Measurements from ENCODE around the gene EEF2K. TPM values are rescaled to one million over a fixed set of nuclear protein-coding genes. Genes with fewer than 3 reads are reported as not detected.

EEF2K gene
- total and polyA plus RNA-seq, 7 experiments from 2014 or later = 1.9 to 27.9 (median 19.9) TPM

DNA sequence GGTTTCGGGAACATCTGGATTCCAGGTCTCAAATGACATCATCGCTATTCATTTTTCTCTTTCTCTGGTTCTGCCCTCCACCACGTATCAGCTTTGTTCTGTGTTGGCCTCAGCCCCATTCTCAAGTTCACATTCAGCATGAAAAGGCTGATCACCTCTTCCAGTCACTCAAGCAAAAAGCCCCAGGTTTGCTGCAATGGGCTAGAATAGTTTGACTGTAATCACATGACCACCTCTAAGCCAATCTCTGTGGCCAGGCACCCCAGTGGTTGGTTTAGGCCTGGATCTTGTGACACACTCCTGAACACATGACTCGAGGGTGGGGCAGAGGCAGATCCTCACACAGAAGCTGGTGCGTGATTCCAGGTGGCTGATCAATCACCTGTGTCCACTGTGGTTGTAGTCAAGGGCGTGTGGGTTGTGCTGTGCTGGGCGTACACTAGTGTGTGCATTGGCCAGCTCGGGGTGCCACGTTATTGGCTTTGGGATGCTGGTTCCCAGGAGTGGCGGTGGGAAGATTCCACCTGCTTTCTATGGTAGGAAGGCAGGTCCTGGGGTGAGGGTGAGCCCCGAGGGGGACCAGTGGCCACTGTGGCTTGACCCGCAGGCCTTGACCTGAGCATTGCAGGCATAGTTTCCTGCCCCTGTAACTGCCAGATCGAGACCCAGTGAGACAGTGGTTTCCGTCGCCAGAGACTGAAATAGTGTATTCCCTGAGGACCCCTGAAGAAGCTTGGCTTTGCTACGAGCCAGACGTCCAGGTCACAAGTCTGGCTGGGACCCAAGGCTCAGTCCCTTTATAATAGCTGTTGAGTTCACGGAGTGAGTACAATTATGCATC lies 12.0 kb downstream of the EEF2K start:
- H3K4me3 ChIP-seq (ENCODE audit: low read length) = no peak overlapping the region
- H3K9me3 ChIP-seq (ENCODE audit: control insufficient read depth in 2 of 3, low read length in 3 of 3) = no peaks in the 10 kb centered on the region
- H3K27me3 ChIP-seq (ENCODE audit: control insufficient read depth in 2 of 2, insufficient read depth in 2 of 2, low read length in 2 of 2) = no peaks in the 10 kb centered on the region
- H3K4me1 ChIP-seq (ENCODE audit: control insufficient read depth in 2 of 2, insufficient read depth in 2 of 2, low read length in 2 of 2) = no peaks in the 10 kb centered on the region
- CTCF ChIA-PET = interaction anchor here (1.6 kb wide), 1 partner anchor 59 kb away, joined by 3 read pairs; no protein-coding TSS in a partner anchor
- peaks cover 0 to 38% (median 10%) of the 10 kb centered on the region in 5 donors for H3K36me3 Mint-ChIP-seq
- no peaks in the 10 kb centered on the region for H3K36me3 ChIP-seq (ENCODE audit: control insufficient read depth in 2 of 3, insufficient read depth in 3 of 3, low read length in 3 of 3)
- H3K27ac ChIP-seq (ENCODE audit: low read depth, low read length) = no peak overlapping the region
- ATAC-seq = peak; percentile 48
- H3K4me1 Mint-ChIP-seq = peaks cover 0 to 33% (median 4%) of the 10 kb centered on the region in 7 donors
- H3K27ac Mint-ChIP-seq = peak overlapping the region in 3 of 9 donors; percentile 47 to 89 (median 66)
- no peak for DNase-seq
- H3K27me3 Mint-ChIP-seq = no peaks in the 10 kb centered on the region
- intact Hi-C loops (cut with micrococcal nuclease) = no loop called here
- no peaks in the 10 kb centered on the region for H3K9me3 Mint-ChIP-seq
- H3K4me3 Mint-ChIP-seq = no peak overlapping the region
- POLR2A ChIA-PET = interaction anchor here (0.8 kb wide), 1 partner anchor 20 kb away, joined by 3 read pairs; no protein-coding TSS in a partner anchor

DNA sequence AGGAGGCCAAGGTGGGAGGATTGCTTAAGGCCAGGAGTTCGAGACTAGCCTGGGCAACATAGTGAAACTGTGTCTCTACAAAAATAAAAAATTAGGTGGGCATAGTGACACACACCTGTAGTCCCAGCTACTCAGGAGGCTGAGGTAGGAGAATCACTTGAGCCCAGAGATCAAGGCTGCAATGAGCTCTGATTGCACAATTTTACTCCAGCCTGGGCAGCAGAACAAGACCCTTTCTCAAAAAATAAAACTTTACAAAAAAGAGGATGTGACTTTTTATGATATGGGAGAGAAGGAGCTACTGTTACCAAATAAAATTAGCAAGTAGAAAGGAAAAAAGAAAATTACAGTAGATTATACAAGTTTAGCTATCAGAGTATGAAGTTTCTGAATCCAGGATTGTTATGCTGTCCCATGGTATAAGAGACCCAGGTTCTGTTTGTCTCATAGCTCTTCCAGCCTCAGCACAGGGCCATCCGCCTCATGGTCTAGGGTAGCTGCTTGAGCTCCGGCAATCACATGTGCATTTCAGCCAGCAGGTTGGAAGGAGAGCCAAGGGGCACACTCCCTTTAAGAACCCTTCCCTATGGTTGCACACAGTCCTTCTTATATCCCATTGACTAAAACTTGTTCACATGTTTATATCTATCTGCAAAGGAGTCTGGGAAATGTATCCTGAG lies 13.5 kb downstream of the EEF2K start:
- Mint-ChIP-seq H3K36me3 (peaks cover 0 to 24% (median 6%) of the 10 kb centered on the region in 5 donors), H3K4me3 (no peak overlapping the region), H3K27ac (peak overlapping the region in 2 of 9 donors; percentile 52 to 62), H3K9me3 (no peaks in the 10 kb centered on the region), H3K4me1 (peaks cover 0 to 28% (median 3%) of the 10 kb centered on the region in 7 donors), H3K27me3 (no peaks in the 10 kb centered on the region)
- Histone ChIP-seq H3K9me3 (ENCODE audit: control insufficient read depth in 2 of 3, low read length in 3 of 3) (no peaks in the 10 kb centered on the region), H3K36me3 (ENCODE audit: control insufficient read depth in 2 of 3, insufficient read depth in 3 of 3, low read length in 3 of 3) (no peaks in the 10 kb centered on the region), H3K4me1 (ENCODE audit: control insufficient read depth in 2 of 2, insufficient read depth in 2 of 2, low read length in 2 of 2) (no peaks in the 10 kb centered on the region), H3K4me3 (ENCODE audit: low read length) (no peak overlapping the region), H3K27me3 (ENCODE audit: control insufficient read depth in 2 of 2, insufficient read depth in 2 of 2, low read length in 2 of 2) (no peaks in the 10 kb centered on the region), H3K27ac (ENCODE audit: low read depth, low read length) (no peak overlapping the region)
- intact Hi-C loops (cut with micrococcal nuclease) = no loop called here
- CTCF ChIA-PET = interaction anchor here (1.0 to 1.6 kb wide), 2 partner anchors 17 to 57 kb away, joined by 3 read pairs; no protein-coding TSS in a partner anchor
- DNase-seq (no peak), ATAC-seq (no peak)
- POLR2A ChIA-PET = no interaction called here

DNA sequence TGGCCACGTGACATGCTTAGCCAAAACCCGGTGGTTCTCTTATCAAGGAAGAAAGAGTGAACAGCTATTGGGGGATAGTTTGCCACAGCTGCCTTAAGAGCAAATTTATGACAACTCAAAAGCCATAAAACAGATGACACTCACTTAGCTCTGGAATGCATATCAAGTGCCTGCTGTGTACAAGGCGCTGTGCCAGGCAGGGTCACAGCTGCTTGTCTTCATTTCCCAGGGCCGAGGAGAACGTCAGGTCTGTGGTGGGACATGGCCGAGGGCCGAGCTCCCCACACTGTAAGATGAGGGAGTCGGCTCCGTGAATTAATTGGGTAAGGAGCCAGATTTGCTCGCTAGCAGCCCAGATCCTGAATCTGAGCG lies 14.0 kb downstream of the EEF2K start:
- ATAC-seq (no peak), DNase-seq (no peak)
- peaks cover 0 to 25% (median 4%) of the 10 kb centered on the region in 7 donors for H3K4me1 Mint-ChIP-seq
- H3K4me3 Mint-ChIP-seq = no peak overlapping the region
- H3K27ac ChIP-seq (ENCODE audit: low read depth, low read length) = no peak overlapping the region
- no peaks in the 10 kb centered on the region for H3K27me3 Mint-ChIP-seq
- POLR2A ChIA-PET = no interaction called here
- H3K4me1 ChIP-seq (ENCODE audit: control insufficient read depth in 2 of 2, insufficient read depth in 2 of 2, low read length in 2 of 2) = no peaks in the 10 kb centered on the region
- no peak overlapping the region for H3K4me3 ChIP-seq (ENCODE audit: low read length)
- CTCF ChIA-PET = no interaction called here
- no peaks in the 10 kb centered on the region for H3K9me3 Mint-ChIP-seq
- H3K36me3 ChIP-seq (ENCODE audit: control insufficient read depth in 2 of 3, insufficient read depth in 3 of 3, low read length in 3 of 3) = no peaks in the 10 kb centered on the region
- H3K36me3 Mint-ChIP-seq = peaks cover 0 to 23% (median 7%) of the 10 kb centered on the region in 5 donors
- intact Hi-C loops (cut with micrococcal nuclease) = no loop called here
- H3K9me3 ChIP-seq (ENCODE audit: control insufficient read depth in 2 of 3, low read length in 3 of 3) = no peaks in the 10 kb centered on the region
- no peak overlapping the region for H3K27ac Mint-ChIP-seq
- no peaks in the 10 kb centered on the region for H3K27me3 ChIP-seq (ENCODE audit: control insufficient read depth in 2 of 2, insufficient read depth in 2 of 2, low read length in 2 of 2)

DNA sequence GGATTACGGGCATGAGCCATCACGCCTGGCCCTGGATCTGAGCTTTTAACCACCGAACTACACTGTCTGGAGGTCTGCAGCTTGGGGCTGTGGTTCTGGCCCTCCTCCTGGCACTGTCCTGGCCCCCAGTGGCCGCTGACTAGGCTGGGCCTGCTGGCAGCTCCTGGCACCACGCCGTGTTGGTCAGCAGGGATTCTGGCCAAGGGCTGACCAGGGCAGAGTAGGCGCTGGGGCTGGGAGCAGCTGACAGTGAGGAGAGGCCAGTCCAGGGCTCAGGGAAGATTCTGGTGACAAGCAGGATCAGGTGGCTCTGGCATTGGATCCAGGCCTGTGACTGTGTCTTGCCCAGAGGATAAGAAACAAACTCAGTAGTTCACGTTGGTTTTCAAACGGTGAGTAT lies 14.6 kb downstream of the EEF2K start:
- Histone ChIP-seq H3K36me3 (ENCODE audit: control insufficient read depth in 2 of 3, insufficient read depth in 3 of 3, low read length in 3 of 3) (peaks cover 0 to 4% (median 0%) of the 10 kb centered on the region in 3 experiments), H3K4me1 (ENCODE audit: control insufficient read depth in 2 of 2, insufficient read depth in 2 of 2, low read length in 2 of 2) (no peaks in the 10 kb centered on the region), H3K27ac (ENCODE audit: low read depth, low read length) (no peak overlapping the region), H3K27me3 (ENCODE audit: control insufficient read depth in 2 of 2, insufficient read depth in 2 of 2, low read length in 2 of 2) (no peaks in the 10 kb centered on the region), H3K4me3 (ENCODE audit: low read length) (no peak overlapping the region), H3K9me3 (ENCODE audit: control insufficient read depth in 2 of 3, low read length in 3 of 3) (no peaks in the 10 kb centered on the region)
- POLR2A ChIA-PET = interaction anchor here (1.5 kb wide), 1 partner anchor 11 kb away, joined by 3 read pairs; no protein-coding TSS in a partner anchor
- CTCF ChIA-PET = no interaction called here
- Mint-ChIP-seq H3K4me1 (peaks cover 0 to 22% (median 4%) of the 10 kb centered on the region in 7 donors), H3K4me3 (no peak overlapping the region), H3K27ac (no peak overlapping the region), H3K27me3 (no peaks in the 10 kb centered on the region), H3K36me3 (peaks cover 0 to 20% (median 2%) of the 10 kb centered on the region in 5 donors), H3K9me3 (no peaks in the 10 kb centered on the region)
- intact Hi-C loops (cut with micrococcal nuclease) = no loop called here
- ATAC-seq = no peak
- no peak for DNase-seq

DNA sequence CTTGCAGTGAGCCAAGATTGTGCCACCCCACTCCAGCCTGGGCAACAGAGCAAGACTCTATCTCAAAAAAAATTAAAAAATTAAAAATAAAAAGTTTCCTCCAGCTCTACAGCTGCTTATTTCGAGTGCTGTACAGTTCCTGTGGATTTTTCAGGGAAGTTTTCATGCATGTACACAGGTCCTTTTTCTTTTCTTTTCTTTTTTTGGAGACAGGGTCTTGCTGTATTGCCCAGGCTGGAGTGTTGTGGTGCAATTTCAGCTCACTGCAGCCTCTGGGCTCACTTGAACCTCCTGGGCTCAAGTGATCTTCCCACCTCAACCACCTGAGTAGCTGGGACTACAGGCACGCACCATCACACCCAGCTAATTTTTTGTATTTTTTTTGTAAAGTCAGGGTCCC lies 15.9 kb downstream of the EEF2K start:
- H3K9me3 Mint-ChIP-seq = no peaks in the 10 kb centered on the region
- intact Hi-C loops (cut with micrococcal nuclease) = no loop called here
- no peak for ATAC-seq
- no peak overlapping the region for H3K4me3 Mint-ChIP-seq
- DNase-seq = no peak
- ChIA-PET CTCF (interaction anchor here (0.8 kb wide), 1 partner anchor 639 kb away, joined by 3 read pairs; no protein-coding TSS in a partner anchor), POLR2A (interaction anchor here (0.9 to 1.5 kb wide), 3 partner anchors 12 to 26 kb away, joined by 3 read pairs; no protein-coding TSS in a partner anchor)
- no peaks in the 10 kb centered on the region for H3K4me1 ChIP-seq (ENCODE audit: control insufficient read depth in 2 of 2, insufficient read depth in 2 of 2, low read length in 2 of 2)
- peaks cover 0 to 22% (median 0%) of the 10 kb centered on the region in 5 donors for H3K36me3 Mint-ChIP-seq
- no peak overlapping the region for H3K27ac Mint-ChIP-seq
- peaks cover 0 to 7% (median 0%) of the 10 kb centered on the region in 3 experiments for H3K36me3 ChIP-seq (ENCODE audit: control insufficient read depth in 2 of 3, insufficient read depth in 3 of 3, low read length in 3 of 3)
- H3K9me3 ChIP-seq (ENCODE audit: control insufficient read depth in 2 of 3, low read length in 3 of 3) = no peaks in the 10 kb centered on the region
- H3K27me3 ChIP-seq (ENCODE audit: control insufficient read depth in 2 of 2, insufficient read depth in 2 of 2, low read length in 2 of 2) = no peaks in the 10 kb centered on the region
- no peak overlapping the region for H3K27ac ChIP-seq (ENCODE audit: low read depth, low read length)
- peaks cover 0 to 16% (median 4%) of the 10 kb centered on the region in 7 donors for H3K4me1 Mint-ChIP-seq
- H3K4me3 ChIP-seq (ENCODE audit: low read length) = no peak overlapping the region
- no peaks in the 10 kb centered on the region for H3K27me3 Mint-ChIP-seq

DNA sequence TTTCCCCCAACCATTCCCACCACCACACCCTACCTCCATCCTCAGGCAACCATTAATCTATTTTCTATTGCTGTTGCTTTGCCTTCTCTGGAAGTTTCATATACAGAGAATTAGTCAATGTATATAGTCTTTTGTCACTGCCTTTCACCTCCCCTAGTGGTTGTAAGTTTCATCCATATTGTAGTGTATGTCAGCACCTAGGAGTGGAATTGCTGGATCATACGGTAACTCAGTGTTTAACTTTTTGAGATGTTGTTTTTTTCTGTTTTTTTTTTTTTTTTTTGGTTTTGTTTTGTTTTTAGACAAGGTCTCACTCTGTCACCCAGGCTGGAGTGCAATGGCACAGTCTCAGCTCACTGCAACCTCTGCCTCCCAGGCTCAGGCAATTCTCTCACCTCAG lies 16.9 kb downstream of the EEF2K start:
- Histone ChIP-seq H3K4me1 (ENCODE audit: control insufficient read depth in 2 of 2, insufficient read depth in 2 of 2, low read length in 2 of 2) (no peaks in the 10 kb centered on the region), H3K27me3 (ENCODE audit: control insufficient read depth in 2 of 2, insufficient read depth in 2 of 2, low read length in 2 of 2) (no peaks in the 10 kb centered on the region), H3K27ac (ENCODE audit: low read depth, low read length) (no peak overlapping the region), H3K36me3 (ENCODE audit: control insufficient read depth in 2 of 3, insufficient read depth in 3 of 3, low read length in 3 of 3) (peaks cover 0 to 7% (median 0%) of the 10 kb centered on the region in 3 experiments), H3K9me3 (ENCODE audit: control insufficient read depth in 2 of 3, low read length in 3 of 3) (no peaks in the 10 kb centered on the region), H3K4me3 (ENCODE audit: low read length) (no peak overlapping the region)
- Mint-ChIP-seq H3K27ac (no peak overlapping the region), H3K4me3 (no peak overlapping the region), H3K36me3 (peaks cover 0 to 20% (median 0%) of the 10 kb centered on the region in 5 donors), H3K9me3 (no peaks in the 10 kb centered on the region), H3K4me1 (peaks cover 0 to 13% (median 4%) of the 10 kb centered on the region in 7 donors), H3K27me3 (no peaks in the 10 kb centered on the region)
- ChIA-PET CTCF (no interaction called here), POLR2A (no interaction called here)
- no peak for ATAC-seq
- intact Hi-C loops (cut with micrococcal nuclease) = no loop called here
- DNase-seq = no peak

Data from naive thymus-derived CD4-positive, alpha-beta T cell (primary cell).